ENCODE results near the gene HMGB1. TPM values are rescaled to one million over a fixed set of nuclear protein-coding genes. Genes with fewer than 3 reads are reported as not detected.
A peak's percentile ranks its signal among the peaks of the same experiment; 100 is the strongest.
"Not testable (repeated sequence)": the region's sequence is repeated elsewhere in the genome, so short reads cannot be mapped to it uniquely, and the experiment has no call there.

The HMGB1 gene
- total and polyA plus RNA-seq, 2 donors from 2014 or later: 247 to 264 TPM

GRCh38 chr13:30463787-30464495 is 1.8 kb downstream of the HMGB1 start:
- Histone ChIP-seq H3K27me3 (ENCODE audit: control insufficient read depth, insufficient read depth, low read length) (no peaks in the 10 kb centered on the region), H3K36me3 (ENCODE audit: control insufficient read depth in 2 of 3, insufficient read depth in 3 of 3, low read length in 3 of 3) (peaks cover 0 to 14% (median 4%) of the 10 kb centered on the region in 3 donors), H3K4me1 (ENCODE audit: control insufficient read depth in 2 of 3, insufficient read depth in 2 of 3, low read depth in 1 of 3, low read length in 3 of 3) (peaks cover 4 to 18% (median 9%) of the 10 kb centered on the region in 3 donors), H3K9ac (ENCODE audit: low read length in 3 of 3) (peak overlapping the region; percentile 49 to 97 (median 90)), H3K9me3 (ENCODE audit: control insufficient read depth in 2 of 3, insufficient read depth in 1 of 3, low read length in 3 of 3) (no peaks in the 10 kb centered on the region), H3K4me3 (ENCODE audit: low read length in 3 of 3) (peak overlapping the region; percentile 64 to 82 (median 81)), H3K27ac (ENCODE audit: low read depth in 2 of 2, low read length in 2 of 2) (peak overlapping the region; percentile 97 to 99)
- TF ChIP-seq, protein P1, sequence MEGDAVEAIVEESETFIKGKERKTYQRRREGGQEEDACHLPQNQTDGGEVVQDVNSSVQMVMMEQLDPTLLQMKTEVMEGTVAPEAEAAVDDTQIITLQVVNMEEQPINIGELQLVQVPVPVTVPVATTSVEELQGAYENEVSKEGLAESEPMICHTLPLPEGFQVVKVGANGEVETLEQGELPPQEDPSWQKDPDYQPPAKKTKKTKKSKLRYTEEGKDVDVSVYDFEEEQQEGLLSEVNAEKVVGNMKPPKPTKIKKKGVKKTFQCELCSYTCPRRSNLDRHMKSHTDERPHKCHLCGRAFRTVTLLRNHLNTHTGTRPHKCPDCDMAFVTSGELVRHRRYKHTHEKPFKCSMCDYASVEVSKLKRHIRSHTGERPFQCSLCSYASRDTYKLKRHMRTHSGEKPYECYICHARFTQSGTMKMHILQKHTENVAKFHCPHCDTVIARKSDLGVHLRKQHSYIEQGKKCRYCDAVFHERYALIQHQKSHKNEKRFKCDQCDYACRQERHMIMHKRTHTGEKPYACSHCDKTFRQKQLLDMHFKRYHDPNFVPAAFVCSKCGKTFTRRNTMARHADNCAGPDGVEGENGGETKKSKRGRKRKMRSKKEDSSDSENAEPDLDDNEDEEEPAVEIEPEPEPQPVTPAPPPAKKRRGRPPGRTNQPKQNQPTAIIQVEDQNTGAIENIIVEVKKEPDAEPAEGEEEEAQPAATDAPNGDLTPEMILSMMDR (IDR thresholded peaks at IDR 0.05; ENCODE audit: borderline replicate concordance, extremely low read depth, insufficient read depth): no peak
- intact Hi-C loops (cut with DNase I): no loop called here
- peak in 4 of 5 donors; percentile 79 to 87 (median 82) for DNase-seq
- FAIRE-seq: no peak

GRCh38 chr13:30461279-30462066 is 4.3 kb downstream of the HMGB1 start:
- H3K9me3 ChIP-seq (ENCODE audit: control insufficient read depth in 2 of 3, insufficient read depth in 1 of 3, low read length in 3 of 3); H3K9ac ChIP-seq (ENCODE audit: low read length in 3 of 3); intact Hi-C loops (cut with DNase I); H3K27ac ChIP-seq (ENCODE audit: low read depth in 2 of 2, low read length in 2 of 2); H3K27me3 ChIP-seq (ENCODE audit: control insufficient read depth, insufficient read depth, low read length); H3K4me3 ChIP-seq (ENCODE audit: low read length in 3 of 3): not testable (repeated sequence)
- TF ChIP-seq, protein P1 (IDR thresholded peaks at IDR 0.05; ENCODE audit: borderline replicate concordance, extremely low read depth, insufficient read depth): peak; percentile 50
- FAIRE-seq (peak; percentile 90), DNase-seq (peak in 2 of 5 donors; percentile 48 to 62)
- peaks cover 4 to 18% (median 9%) of the 10 kb centered on the region in 3 donors for H3K4me1 ChIP-seq (ENCODE audit: control insufficient read depth in 2 of 3, insufficient read depth in 2 of 3, low read depth in 1 of 3, low read length in 3 of 3)
- peaks cover 0 to 14% (median 4%) of the 10 kb centered on the region in 3 donors for H3K36me3 ChIP-seq (ENCODE audit: control insufficient read depth in 2 of 3, insufficient read depth in 3 of 3, low read length in 3 of 3)

DNA sequence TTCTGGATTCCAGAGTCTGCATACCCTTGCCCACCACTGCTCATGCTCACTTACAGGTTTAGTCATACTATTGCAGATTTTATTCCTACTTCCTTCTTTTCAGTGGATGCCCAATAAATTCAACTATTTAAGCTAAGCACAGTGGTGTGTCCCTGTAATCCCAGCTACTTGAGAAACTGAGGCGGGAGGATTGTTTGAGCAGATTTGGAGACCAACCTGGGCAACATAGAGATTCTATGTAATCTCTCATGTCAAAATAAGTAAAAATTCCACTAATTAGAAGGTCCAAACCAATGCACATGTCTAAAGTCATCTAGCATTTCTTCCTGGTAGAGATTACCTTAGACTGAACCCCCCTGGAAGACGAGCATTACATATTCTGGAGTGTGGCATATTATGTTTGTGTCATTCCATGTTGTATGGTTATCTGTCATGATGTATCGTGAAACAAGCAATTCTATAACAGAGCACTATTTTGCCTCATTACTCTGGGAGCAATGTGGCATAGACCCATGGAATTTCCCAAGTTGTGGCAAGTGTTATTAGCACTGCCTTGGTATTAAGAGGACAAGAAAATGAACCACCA is 8.3 kb downstream of the HMGB1 start:
- no peaks in the 10 kb centered on the region for H3K27me3 ChIP-seq (ENCODE audit: control insufficient read depth, insufficient read depth, low read length)
- H3K9ac ChIP-seq (ENCODE audit: low read length in 3 of 3): no peak overlapping the region
- TF ChIP-seq, protein P1 (IDR thresholded peaks at IDR 0.05; ENCODE audit: borderline replicate concordance, extremely low read depth, insufficient read depth): no peak
- FAIRE-seq (no peak), DNase-seq (no peak)
- no peak overlapping the region for H3K4me3 ChIP-seq (ENCODE audit: low read length in 3 of 3)
- H3K4me1 ChIP-seq (ENCODE audit: control insufficient read depth in 2 of 3, insufficient read depth in 2 of 3, low read depth in 1 of 3, low read length in 3 of 3): peaks cover 2 to 9% (median 4%) of the 10 kb centered on the region in 3 donors
- H3K9me3 ChIP-seq (ENCODE audit: control insufficient read depth in 2 of 3, insufficient read depth in 1 of 3, low read length in 3 of 3): no peaks in the 10 kb centered on the region
- intact Hi-C loops (cut with DNase I): no loop called here
- peaks cover 0 to 10% (median 4%) of the 10 kb centered on the region in 3 donors for H3K36me3 ChIP-seq (ENCODE audit: control insufficient read depth in 2 of 3, insufficient read depth in 3 of 3, low read length in 3 of 3)
- H3K27ac ChIP-seq (ENCODE audit: low read depth in 2 of 2, low read length in 2 of 2): no peak overlapping the region

Measured in kidney (tissue), 14 donors.